ENCODE data around the gene FAM228B. TPM values are rescaled to one million over a fixed set of nuclear protein-coding genes. Genes with fewer than 3 reads are reported as not detected.
"Not testable (repeated sequence)": the region's sequence is repeated elsewhere in the genome, so short reads cannot be mapped to it uniquely, and the experiment has no call there.

FAM228B gene
- total RNA-seq, 1 donor: 8.1 TPM

DNA sequence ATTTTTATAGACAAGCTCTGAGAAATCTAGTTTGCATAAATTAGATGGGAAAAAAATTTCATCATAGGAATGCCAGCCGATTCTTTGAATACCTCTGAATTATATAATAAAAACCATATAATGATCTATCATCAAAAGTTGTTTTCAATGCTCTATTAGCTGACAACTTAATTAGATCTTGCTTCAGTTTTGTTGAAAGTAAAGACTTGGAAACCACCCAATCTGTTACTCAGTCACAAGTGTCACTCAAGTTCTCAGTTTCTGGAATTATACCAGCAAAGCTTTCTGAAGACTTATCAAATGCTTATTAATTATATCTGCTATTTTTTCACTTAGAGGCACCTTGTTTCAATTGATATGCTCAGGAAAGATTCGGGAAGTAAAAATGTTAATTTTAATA lies 21.3 kb upstream of the FAM228B start:
- no peak for DNase-seq (ENCODE audit: low read depth in 2 of 3, low spot score in 2 of 3)

DNA sequence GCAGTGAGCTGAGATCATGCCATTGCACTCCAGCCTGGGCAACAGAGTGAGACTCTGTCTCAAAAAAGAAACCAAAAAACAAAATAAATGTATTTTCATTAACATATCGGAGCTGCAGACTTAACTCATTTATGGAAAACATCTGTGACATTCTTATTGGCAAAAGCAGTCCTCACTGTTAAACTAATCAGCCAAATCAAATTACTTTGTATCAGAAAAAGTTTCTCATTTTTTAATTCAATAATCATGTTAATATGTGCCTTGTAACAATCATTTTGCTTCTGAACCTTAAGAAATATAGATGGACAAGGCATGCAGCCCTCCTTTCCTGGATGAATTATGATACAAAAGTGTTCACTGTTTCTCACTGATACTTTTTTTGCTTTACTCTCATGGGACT lies 20.6 kb upstream of the FAM228B start:
- DNase-seq (ENCODE audit: low read depth in 2 of 3, low spot score in 2 of 3): no peak

DNA sequence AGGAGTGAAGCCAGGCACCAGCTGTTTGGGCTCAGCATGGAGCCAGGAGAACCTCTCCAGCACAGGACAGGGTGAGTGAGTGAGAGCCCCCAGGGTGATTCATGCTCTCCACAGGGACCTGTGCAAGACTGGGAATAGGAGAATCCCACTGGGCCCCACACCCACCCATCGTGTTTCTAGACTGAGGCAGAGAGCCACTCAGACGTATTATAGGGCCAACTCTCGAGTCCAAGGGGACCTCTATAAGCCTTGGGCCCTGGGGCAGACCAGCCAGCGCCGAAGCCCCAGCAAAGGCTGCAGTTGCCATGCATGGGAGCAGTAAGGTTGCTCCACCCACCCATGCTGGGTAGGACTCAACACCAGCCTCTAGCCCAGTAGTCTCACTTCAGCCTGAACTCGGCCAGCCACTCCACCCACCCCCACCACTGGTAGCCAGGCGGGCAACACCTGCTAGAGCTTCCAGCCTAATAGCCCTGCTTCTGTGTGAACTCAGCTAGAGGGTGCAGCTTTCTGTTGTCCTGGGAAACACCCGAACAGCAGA lies 19.1 kb upstream of the FAM228B start:
- DNase-seq (ENCODE audit: low read depth in 2 of 3, low spot score in 2 of 3): no peak

DNA sequence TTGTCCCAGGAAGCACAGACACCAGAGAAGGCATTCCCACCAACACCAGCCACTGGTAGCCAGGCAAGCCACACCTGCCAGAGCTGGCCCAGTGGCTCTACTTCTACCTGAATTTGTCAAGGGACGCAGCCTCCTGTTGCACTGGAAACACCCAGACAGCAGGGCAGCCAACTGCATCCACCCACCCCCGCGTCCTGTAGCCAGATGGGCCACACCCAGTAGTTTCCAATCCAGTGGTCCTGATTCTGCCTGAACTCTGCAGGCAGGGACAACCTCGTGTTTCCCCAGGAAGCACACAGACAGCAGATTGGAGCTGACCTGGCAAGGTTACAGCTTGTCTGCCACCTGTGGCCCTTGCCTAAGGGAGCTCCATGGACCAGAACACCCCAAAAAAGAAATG lies 18.4 kb upstream of the FAM228B start:
- no peak for DNase-seq (ENCODE audit: low read depth in 2 of 3, low spot score in 2 of 3)

DNA sequence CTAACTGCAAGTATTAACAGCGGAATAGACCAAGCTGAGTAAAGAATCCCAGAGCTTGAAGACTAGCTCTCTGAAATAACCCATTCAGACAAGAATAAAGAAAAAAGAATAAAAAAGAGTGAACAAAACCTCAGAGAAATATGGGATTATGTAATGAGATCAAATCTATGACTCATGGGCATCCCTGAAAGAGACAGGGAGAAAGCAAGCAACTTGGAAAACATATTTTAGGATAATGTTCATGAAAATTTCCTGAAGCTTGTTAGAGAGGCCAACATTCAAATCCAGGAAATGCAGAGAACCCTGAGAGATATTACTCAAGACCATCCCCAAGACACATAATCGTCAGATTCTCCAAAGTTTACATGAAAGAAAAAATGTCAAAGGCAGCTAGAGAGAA lies 17.5 kb upstream of the FAM228B start:
- no peak for DNase-seq (ENCODE audit: low read depth in 2 of 3, low spot score in 2 of 3)

DNA sequence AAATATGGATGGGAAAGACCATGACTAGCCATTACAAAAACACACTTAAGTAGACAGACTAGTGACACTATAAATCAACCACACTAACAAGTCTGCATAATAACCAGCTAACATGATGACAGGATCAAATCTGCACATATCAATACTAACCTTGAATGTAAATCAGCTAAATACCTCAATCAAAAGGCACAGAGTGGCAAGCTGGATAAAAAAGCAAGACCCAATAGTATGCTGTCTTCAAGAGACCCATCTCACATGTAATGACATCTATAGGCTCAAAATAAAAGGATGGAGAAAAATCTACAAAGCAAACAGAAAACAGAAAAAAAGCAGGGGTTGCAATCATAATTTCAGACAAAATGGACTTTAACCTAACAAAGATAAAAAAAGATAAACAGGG lies 16.5 kb upstream of the FAM228B start:
- DNase-seq (ENCODE audit: low read depth in 2 of 3, low spot score in 2 of 3): no peak

DNA sequence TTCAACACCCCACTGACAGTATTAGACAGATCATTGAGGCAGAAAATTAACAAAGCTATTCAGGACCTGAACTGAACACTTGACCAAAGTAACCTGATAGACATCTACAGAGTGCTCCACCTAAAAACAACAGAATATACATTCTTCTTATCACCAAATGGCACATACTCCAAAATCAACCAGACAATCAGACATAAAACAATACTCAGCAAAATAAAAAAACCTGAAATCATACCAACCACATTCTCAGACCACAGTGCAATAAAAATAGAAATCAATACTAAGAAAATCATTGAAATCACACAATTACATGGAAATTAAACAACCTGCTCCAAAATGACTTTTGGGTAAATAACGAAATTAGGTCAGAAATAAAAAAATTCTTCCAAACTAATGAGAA lies 15.9 kb upstream of the FAM228B start:
- DNase-seq (ENCODE audit: low read depth in 2 of 3, low spot score in 2 of 3): no peak

DNA sequence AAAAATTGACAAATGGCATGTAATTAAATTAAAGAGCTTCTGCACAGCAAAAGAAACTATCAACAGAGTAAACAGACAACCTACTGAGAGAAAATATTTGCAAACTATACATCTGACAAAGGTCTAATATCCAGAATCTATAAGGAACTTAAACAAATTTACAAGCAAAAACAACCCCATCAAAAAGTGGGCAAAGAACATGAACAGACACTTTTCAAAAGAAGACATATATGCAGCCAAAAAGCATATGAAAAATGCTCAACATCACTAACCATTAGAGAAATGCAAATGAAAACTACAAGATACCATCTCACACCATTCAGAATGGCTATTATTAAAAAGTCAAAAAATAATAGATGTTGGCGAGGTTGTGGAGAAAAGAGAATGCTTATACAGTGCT lies 13.8 kb upstream of the FAM228B start:
- not testable (repeated sequence) for DNase-seq (ENCODE audit: low read depth in 2 of 3, low spot score in 2 of 3)

DNA sequence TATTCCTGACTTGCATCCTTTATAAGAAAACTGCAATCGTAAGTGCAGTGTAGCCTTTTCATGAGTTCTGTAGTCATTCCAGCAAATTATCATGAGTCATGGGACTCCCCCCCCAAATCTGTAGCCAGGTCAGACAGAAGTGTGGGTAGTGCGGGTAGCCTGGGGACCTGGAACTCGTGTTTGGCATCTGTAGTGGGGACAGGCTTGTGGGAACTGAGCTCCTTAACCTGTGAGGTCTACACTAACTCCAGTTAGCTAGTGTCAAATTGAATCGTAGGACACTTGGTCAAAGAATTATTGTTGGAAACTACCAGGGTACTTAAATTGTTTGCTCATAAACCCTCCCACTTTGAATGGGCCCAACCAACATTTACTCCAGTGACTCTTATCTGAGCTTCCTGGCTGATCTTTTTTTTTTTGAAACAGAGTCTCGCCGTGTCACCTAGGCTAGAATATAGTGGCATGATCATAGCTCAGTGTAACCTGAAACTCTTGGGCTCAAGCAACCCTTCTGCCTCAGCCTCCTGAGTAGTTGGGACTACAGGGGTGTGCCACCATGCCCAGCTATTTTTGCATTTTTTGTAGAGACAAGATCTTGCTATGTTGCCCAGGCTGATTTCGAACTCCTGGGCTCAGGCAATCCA lies 12.5 kb upstream of the FAM228B start:
- DNase-seq (ENCODE audit: low read depth in 2 of 3, low spot score in 2 of 3): no peak

DNA sequence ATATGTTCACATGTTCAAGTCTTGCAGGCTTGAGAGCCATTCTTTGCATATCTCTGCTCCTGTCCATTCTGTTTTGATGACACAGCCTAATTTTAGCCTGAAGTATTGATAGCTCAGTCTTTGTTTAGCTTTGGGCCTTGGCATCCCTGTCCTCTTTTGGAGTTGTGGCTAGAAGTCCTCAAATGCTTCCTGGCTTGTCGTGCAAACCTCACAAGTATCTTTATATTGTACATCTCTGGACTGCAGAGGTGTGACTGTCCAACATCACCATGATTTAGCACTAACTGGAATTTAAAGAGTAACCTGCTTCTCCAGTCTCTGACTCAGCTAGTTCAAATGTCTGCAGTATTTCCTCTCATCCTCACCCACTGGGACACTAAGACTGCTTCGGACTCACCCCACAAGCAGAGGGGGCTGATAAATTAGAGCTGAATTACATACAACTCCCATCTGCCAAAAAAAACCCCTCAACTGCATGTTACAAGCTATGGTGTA lies 11.8 kb upstream of the FAM228B start:
- no peak for DNase-seq (ENCODE audit: low read depth in 2 of 3, low spot score in 2 of 3)

DNA sequence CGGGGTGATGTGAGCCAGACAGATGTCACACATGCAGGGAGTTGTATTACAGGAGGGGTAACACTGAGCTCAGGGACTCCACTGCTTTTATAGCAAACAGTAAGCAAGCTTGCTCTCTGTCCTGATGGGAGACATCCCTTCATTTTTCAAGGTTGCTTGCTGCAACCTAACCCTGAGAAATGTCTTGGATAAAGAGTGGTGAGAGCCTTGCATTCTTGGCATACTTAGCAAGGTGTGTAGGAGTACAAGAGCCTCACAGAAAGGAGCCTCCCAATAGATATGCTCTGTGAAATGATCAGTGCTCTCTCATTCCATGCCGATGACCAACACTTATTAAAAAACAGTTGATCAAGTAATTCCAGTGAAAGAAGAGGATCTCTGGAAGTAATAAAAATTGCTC lies 8.2 kb upstream of the FAM228B start:
- no peak for DNase-seq (ENCODE audit: low read depth in 2 of 3, low spot score in 2 of 3)

DNA sequence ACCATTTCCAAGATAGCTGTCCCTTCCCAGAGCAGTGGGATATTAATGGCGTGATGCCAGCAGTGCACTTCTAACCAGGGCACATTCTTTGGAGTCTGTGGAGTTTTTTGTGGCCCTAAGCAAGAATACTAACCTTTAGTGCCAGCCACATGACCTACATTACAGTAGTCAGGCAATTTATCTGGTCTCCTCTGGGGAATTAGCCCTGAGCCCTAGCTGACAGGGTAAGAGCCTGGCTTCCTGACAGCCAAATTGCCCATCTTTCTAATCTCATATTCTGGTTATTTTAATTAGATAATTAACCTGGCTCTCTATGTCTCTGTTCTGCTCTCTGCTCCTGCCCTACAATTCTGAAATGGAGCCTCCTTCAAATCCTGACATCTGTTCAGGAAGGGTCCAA lies 5.4 kb upstream of the FAM228B start:
- DNase-seq (ENCODE audit: low read depth in 2 of 3, low spot score in 2 of 3): no peak

DNA sequence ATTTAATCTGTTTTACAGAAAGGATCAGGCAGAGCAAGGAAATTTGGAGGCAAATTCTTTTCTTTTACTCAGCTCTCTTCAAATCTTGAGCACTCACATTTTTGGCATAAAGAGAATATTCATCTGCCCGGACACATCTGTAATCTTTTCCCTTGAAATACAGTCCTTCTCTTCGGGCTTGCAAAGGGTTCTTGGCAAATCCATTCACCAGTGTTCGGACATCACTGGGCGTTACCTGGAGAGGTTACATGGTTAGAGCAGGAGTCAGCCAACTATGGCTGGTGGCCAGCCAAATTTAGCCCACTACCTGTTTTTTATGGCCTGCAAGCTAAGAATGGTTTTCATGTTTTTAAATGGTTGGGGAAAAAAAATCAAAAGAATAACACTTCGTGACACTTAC lies 2.2 kb upstream of the FAM228B start:
- no peak for DNase-seq (ENCODE audit: low read depth in 2 of 3, low spot score in 2 of 3)

DNA sequence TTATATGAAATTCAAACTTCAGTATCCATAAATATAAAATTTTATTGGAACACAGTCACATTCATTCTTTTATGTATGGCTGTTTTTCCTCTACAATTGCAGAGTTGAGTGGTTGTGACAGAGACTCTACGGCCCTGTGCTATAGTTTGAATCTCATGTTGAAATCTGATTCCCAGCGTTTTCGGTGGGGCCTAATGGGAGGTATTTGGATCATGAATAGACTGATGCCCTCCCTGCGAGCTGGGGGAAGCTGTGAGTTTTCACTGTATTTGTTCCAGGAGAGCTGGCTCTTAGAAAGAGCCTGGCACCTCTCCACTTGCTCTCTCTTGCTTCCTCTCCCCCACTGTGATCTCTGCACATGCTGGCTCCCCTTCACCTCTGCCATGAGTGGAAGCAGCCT lies 1.8 kb upstream of the FAM228B start:
- DNase-seq (ENCODE audit: low read depth in 2 of 3, low spot score in 2 of 3): no peak

DNA sequence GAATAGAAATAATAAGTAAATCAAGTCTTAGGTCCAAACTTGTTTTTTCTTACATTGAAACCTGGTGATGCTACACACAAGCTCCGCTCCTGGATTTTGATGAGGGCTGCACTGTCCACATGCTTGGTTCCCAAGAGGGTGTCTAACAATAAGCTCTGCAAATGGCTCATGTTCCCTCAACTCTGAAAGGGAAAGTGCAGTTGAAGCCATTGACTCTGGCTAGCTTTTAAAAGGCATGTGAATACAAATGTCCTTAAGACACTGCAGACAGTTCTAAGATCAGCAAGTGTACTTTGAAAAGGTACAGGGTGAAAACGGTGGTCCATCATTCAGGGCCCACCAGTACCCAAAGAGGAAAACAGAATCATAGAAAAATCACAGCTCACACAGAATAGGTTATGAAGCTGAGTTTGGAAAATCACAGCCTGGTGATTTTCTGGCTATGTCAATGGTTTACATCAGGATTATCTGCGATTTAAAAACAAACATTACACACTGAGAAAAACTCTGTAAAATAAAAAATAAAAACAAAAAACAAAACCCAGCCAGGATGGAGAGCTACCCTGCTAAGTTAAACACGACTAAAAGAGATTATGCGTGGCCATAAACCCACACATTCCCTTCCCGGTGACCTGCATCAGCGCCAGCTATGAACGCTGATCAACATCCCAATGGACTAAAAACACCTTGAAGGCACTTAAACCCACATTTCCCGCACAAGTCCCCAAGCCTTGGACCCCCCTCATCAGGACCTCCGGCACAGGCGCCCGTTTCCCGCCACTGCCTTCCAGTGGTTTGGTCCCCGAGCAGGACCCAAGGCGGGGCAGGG lies 689 bp upstream of the FAM228B start:
- DNase-seq (ENCODE audit: low read depth in 2 of 3, low spot score in 2 of 3): no peak

DNA sequence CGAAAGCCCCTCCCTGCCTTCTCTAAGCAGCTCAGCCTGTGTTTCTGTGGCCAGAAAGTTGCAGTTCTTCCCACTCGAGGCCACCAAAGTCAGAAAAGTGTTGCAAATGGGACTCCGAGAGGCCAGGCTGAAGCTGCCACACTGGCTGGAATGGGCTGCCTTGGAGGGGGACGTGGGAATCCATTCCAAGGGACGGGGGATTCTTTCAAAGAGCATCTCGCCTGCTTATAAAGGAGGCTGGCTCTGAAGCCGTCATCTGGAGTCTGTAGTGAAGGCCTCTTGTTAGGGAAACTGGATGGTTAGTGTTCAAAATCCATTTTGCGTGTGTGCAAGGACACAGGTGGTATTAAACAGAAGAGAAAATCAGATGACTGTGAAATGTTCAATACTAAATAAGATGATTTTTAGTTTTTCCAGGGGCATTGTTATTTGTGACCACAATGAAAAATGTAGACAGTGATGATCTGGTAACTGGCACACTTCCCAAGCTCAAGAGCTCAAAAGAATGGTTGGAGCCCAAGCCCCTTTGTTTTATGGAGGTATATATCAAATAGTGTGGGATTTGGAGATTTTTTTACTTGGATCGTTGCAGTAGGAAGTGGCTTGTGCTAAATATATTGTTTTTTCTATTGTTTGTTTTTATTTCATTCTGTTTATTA lies 782 bp downstream of the FAM228B start:
- DNase-seq (ENCODE audit: low read depth in 2 of 3, low spot score in 2 of 3): no peak

DNA sequence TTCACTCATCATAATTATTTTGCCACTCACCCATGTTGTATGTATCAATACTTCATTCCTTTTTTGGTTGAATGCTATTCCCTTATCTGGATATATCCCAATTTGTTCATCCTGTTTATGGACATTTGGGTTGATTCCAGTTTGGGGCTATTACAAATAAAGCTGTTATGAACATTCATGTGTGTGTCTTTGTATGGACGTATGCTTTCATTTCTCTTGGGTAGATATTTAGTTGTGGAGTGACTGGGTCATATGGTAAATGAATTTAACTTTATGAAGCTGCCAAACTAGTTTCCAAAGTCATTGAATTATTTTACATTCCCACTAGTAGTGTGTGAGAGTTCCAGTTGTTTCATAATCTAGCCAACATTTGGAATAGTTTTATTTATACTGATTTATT lies 2.7 kb downstream of the FAM228B start:
- DNase-seq (ENCODE audit: low read depth in 2 of 3, low spot score in 2 of 3): no peak

DNA sequence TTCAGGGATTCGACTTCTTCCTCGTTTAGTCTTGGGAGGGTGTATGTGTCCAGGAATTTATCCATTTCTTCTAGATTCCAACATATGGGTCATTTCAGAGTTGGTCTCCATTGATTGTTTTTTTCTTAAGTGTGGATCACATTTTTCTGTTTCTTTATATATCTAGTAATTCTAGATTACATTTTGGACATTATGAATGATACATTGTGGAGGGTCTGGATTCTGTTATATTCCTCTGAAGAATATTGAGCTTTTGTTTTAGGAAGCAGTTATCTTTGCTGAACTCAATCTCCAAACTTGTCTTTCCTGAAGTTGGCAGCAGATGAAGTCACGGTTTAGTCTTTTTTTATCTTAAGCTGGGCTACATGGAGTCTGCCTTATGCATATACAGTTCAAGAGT lies 9.3 kb downstream of the FAM228B start:
- no peak for DNase-seq (ENCODE audit: low read depth in 2 of 3, low spot score in 2 of 3)

DNA sequence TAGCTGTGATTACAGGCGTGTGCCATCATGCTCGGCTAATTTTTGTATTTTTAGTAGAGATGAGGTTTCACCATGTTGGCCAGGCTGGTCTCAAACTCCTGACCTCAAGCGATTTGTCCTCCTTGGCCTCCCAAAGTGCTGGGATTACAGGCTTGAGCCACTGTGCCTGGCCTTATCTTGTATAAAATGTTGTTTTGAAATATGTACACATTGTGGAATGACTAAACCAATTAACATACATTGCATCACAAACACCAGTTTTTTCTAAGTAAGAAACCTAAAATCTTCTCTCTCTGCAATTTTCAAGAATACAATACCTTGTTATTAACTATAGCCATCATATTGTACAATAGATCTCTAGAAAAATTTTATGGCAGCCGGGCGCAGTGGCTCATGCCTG lies 17.0 kb downstream of the FAM228B start:
- not testable (repeated sequence) for DNase-seq (ENCODE audit: low read depth in 2 of 3, low spot score in 2 of 3)

DNA sequence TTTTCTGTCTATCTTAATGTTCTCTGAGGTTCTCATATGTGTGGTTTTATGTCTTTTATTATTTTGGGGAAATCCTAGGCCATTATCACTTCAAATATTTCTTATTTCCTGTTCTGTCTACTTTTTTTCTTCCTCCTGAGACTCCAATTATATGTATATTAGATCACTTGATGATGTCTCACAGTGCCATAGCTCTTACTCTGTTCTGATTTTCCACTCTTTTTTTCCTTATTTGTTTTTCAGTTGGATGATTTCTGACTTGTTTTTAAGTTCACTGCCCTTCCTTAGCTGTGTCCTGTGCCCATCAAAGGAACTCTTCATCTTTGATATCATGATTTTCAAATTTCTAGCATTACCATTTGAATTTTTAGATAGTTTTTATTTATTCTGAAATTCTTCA lies 24.1 kb downstream of the FAM228B start:
- DNase-seq (ENCODE audit: low read depth in 2 of 3, low spot score in 2 of 3): peak in 1 of 3 donors; percentile 9

DNA sequence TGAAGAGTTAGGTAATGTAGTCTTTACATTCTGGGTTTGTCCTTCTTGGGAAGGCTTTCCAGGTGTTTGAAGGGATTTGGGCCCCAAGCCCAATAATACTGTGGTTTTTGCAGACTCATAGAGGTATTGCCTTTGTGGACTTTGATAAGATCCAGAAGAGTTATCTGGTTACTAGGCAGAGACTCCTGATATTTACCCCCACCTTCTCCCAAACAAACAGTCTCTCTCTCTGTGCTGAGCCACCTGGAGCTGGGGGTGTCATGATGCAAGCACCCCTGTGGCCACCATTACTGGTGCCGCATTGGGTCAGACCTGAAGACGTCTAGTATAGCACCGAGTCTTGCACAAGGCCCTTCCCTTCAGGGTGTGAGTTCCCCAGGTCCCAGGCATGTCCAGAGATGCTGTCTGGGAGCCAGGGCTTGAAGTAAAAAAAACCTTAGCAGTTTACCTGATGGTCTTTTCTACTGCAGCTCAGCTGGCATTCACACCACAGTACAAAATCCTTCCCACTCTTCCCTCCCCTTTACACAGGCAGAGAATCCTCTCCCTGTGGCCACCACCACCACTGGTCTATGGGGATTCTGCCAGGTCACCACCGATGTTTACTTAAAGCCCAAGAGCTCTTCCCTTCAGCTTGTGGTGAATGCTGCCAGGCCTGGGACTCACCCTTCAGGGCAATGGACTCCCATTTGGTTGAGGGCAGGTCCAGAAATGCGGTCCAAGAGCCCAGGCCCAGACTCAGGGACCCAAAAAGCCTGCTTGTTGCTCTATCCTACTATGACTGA lies 29.3 kb downstream of the FAM228B start:
- no peak for DNase-seq (ENCODE audit: low read depth in 2 of 3, low spot score in 2 of 3)
